ENCODE measurements around the gene PDS5B. TPM values are rescaled to one million over a fixed set of nuclear protein-coding genes. Genes with fewer than 3 reads are reported as not detected.

PDS5B gene
- total and polyA plus RNA-seq, 10 donors: 4.5 to 65.9 (median 50.9) TPM

DNA sequence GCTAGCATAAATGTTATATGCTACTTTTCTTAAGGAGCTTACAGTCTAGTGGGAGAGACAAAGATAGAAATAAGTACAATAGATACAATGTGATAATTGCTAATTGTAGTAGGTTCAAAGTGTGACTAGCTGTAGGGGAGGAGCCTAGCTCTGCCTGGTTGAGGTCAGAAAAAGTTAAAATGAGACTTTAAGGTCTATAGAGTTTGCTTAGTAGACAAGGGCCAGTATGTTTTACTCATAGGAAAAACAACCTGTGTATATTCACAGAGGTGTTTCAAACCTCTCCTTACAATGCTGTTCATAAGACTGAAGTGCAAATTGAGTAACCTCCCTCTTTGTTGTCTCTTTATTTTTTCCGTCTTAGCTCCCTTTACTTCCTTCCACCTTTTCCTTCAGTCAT is 56.1 kb downstream of the PDS5B start:
- intact Hi-C loops (cut with DNase I; ENCODE audit: low total_unique reads): no loop called here
- 18 to 37% (median 32%) methylated on average over 1 of the region's 1 CpG for WGBS, 5 donors

DNA sequence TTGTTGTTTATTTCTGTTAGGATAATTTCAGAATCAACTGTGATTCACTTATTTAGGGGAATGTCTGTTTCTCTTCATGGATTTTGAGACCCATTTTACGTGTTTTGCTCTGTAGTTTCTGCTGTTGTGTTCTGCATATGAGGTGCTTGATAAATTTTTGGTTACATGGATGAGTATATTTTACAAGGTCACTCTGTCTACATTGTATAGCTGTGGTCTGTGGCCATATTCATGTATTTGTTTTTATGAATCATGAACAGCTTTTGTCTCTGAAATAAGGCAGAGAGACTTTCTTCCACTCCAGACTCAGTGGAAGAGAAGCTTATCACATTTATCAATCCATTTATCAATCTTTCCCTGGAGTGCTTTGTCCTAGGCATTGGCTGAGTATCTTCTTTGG is 56.6 kb downstream of the PDS5B start:
- intact Hi-C loops (cut with DNase I; ENCODE audit: low total_unique reads): no loop called here

More for the DNA sequence above, 56.1 kb downstream of the PDS5B start:
- no peaks in the 10 kb centered on the region for H3K9me3 ChIP-seq
- no peak overlapping the region for H3K4me3 ChIP-seq
- H3K27me3 ChIP-seq (replicated peaks in 1 of 7): no peaks in the 10 kb centered on the region
- peak overlapping the region in 1 of 8 donors; percentile 22 for H3K27ac ChIP-seq
- DNase-seq: no peak
- TF ChIP-seq, protein P1, sequence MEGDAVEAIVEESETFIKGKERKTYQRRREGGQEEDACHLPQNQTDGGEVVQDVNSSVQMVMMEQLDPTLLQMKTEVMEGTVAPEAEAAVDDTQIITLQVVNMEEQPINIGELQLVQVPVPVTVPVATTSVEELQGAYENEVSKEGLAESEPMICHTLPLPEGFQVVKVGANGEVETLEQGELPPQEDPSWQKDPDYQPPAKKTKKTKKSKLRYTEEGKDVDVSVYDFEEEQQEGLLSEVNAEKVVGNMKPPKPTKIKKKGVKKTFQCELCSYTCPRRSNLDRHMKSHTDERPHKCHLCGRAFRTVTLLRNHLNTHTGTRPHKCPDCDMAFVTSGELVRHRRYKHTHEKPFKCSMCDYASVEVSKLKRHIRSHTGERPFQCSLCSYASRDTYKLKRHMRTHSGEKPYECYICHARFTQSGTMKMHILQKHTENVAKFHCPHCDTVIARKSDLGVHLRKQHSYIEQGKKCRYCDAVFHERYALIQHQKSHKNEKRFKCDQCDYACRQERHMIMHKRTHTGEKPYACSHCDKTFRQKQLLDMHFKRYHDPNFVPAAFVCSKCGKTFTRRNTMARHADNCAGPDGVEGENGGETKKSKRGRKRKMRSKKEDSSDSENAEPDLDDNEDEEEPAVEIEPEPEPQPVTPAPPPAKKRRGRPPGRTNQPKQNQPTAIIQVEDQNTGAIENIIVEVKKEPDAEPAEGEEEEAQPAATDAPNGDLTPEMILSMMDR (IDR thresholded peaks at IDR 0.05 in 8 of 11, conservative IDR thresholded peaks at IDR 0.05 in 3 of 11): no peak
- TF ChIP-seq POLR2AphosphoS5 (IDR thresholded peaks at IDR 0.05) (no peak), POLR2A (IDR thresholded peaks at IDR 0.05) (no peak)
- H3K36me3 ChIP-seq: no peaks in the 10 kb centered on the region
- H3K4me1 ChIP-seq: peaks cover 4 to 94% (median 44%) of the 10 kb centered on the region in 6 donors

DNA sequence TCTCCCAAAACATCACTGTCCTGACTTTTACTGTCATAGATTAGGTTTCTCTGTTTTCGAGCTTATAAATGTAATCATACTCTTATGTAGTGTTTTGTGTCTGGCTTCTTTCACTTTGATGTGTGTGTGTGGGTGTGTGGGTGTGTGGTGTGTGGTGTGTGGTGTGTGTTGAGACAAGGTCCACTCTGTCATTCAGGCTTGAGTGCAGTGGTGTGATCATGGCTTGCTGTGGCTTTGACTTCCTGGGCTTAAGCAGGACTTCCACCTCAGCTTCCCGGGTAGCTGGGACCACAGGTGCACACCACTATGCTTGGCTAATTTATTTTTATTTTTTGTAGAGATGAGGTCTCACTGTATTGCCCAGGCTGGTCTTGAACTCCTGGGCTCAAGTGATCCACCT is 59.6 kb downstream of the PDS5B start:
- no peaks in the 10 kb centered on the region for H3K36me3 ChIP-seq
- WGBS, 5 donors: 39 to 55% (median 44%) methylated on average over 2 of the region's 2 CpGs
- H3K9me3 ChIP-seq: no peaks in the 10 kb centered on the region
- H3K4me3 ChIP-seq: no peak overlapping the region
- DNase-seq: no peak
- H3K4me1 ChIP-seq: peaks cover 14 to 100% (median 66%) of the 10 kb centered on the region in 6 donors
- no peak for TF ChIP-seq POLR2AphosphoS5 (IDR thresholded peaks at IDR 0.05)
- no peak for TF ChIP-seq POLR2A (IDR thresholded peaks at IDR 0.05)
- TF ChIP-seq, protein P1 (IDR thresholded peaks at IDR 0.05 in 8 of 11, conservative IDR thresholded peaks at IDR 0.05 in 3 of 11): no peak
- H3K27me3 ChIP-seq (replicated peaks in 1 of 7): no peaks in the 10 kb centered on the region
- H3K27ac ChIP-seq: no peak overlapping the region
- intact Hi-C loops (cut with DNase I; ENCODE audit: low total_unique reads): no loop called here

More for the DNA sequence above, 56.6 kb downstream of the PDS5B start:
- Histone ChIP-seq H3K4me1 (peaks cover 4 to 94% (median 48%) of the 10 kb centered on the region in 6 donors), H3K36me3 (no peaks in the 10 kb centered on the region), H3K4me3 (no peak overlapping the region), H3K9me3 (no peaks in the 10 kb centered on the region), H3K27me3 (replicated peaks in 1 of 7) (no peaks in the 10 kb centered on the region), H3K27ac (peak overlapping the region in 1 of 8 donors; percentile 22)
- TF ChIP-seq, protein P1 (IDR thresholded peaks at IDR 0.05 in 8 of 11, conservative IDR thresholded peaks at IDR 0.05 in 3 of 11): no peak
- no peak for TF ChIP-seq POLR2AphosphoS5 (IDR thresholded peaks at IDR 0.05)
- no peak for TF ChIP-seq POLR2A (IDR thresholded peaks at IDR 0.05)
- DNase-seq: no peak
- 68 to 81% (median 72%) methylated on average over 1 of the region's 1 CpG for WGBS, 5 donors

DNA sequence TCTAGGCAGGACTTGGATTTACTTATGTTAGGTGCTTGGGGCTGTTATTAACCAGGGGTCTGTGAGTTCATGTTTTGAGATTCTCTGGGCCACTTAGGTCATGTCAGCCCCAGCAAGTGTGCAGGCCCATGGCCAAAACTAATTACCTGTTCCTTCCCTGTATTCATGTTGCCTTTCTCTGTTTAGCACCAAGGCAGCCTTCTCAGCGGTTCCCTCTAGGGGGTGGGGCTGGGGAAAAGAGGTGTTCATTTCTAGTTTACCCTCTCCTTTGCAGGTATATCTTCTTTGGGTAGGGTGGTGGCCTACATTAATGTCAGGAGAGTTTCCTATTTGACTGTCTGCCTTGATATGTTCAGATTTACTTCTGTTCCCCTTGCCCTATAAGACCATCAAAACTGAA is 61.7 kb downstream of the PDS5B start:
- 63 to 85% (median 79%) methylated on average over 1 of the region's 1 CpG for WGBS, 5 donors
- DNase-seq: no peak
- Histone ChIP-seq H3K9me3 (no peaks in the 10 kb centered on the region), H3K4me3 (no peak overlapping the region), H3K27ac (peak overlapping the region in 1 of 8 donors; percentile 7), H3K4me1 (peaks cover 16 to 87% (median 55%) of the 10 kb centered on the region in 6 donors), H3K36me3 (peaks cover 0 to 11% (median 0%) of the 10 kb centered on the region in 6 donors), H3K27me3 (replicated peaks in 1 of 7) (no peaks in the 10 kb centered on the region)
- intact Hi-C loops (cut with DNase I; ENCODE audit: low total_unique reads): no loop called here
- TF ChIP-seq POLR2AphosphoS5 (IDR thresholded peaks at IDR 0.05): no peak
- TF ChIP-seq POLR2A (IDR thresholded peaks at IDR 0.05): no peak
- TF ChIP-seq, protein P1 (IDR thresholded peaks at IDR 0.05 in 8 of 11, conservative IDR thresholded peaks at IDR 0.05 in 3 of 11): no peak

Measured in spleen (tissue), 11 donors.